HG03135 (cell line): Measurements from ENCODE around the gene LCLAT1.
"Not testable (repeated sequence)": the region's sequence is repeated elsewhere in the genome, so short reads cannot be mapped to it uniquely, and the experiment has no call there.

Source experiments
- ATAC-seq: cut with Tn5 transposase; IDR thresholded peaks from one replicate; pipeline ENCODE4 v1.9.1; 2021; ENCODE audit warnings: mild to moderate bottlenecking, moderate library complexity; ENCODE audit not compliant: unreplicated experiment

The LCLAT1 gene

GRCh38 chr2:30582521-30582920 lies 135.5 kb downstream of the LCLAT1 start:
- no peak for ATAC-seq

- ATAC-seq, result no peak
These were observed 136.2 kb downstream of the LCLAT1 start for GRCh38 chr2:30583204-30583749.

GRCh38 chr2:30584116-30584515 lies 137.1 kb downstream of the LCLAT1 start:
- peak; percentile 89 for ATAC-seq

GRCh38 chr2:30588994-30589393 lies 141.9 kb downstream of the LCLAT1 start:
- no peak for ATAC-seq

GRCh38 chr2:30590407-30590806 lies 143.4 kb downstream of the LCLAT1 start:
- no peak for ATAC-seq

- ATAC-seq, result no peak
These were observed 144.1 kb downstream of the LCLAT1 start for GRCh38 chr2:30591186-30591585.

GRCh38 chr2:30601375-30601774 lies 154.3 kb downstream of the LCLAT1 start:
- no peak for ATAC-seq

- no peak for ATAC-seq
These were observed 158.2 kb downstream of the LCLAT1 start for GRCh38 chr2:30605197-30605596.

GRCh38 chr2:30608643-30609042 lies 161.6 kb downstream of the LCLAT1 start:
- no peak for ATAC-seq

GRCh38 chr2:30611583-30611982 lies 164.5 kb downstream of the LCLAT1 start:
- ATAC-seq, result no peak

- no peak for ATAC-seq
These were observed 165.3 kb downstream of the LCLAT1 start for GRCh38 chr2:30612371-30612770.

GRCh38 chr2:30613001-30613400 lies 166.0 kb downstream of the LCLAT1 start:
- ATAC-seq, result no peak

GRCh38 chr2:30614227-30614626 lies 167.2 kb downstream of the LCLAT1 start:
- not testable (repeated sequence) for ATAC-seq

- ATAC-seq, result no peak
These were observed 168.9 kb downstream of the LCLAT1 start for GRCh38 chr2:30615926-30616325.

- ATAC-seq, result no peak
These were observed 173.1 kb downstream of the LCLAT1 start for GRCh38 chr2:30620102-30620501.

GRCh38 chr2:30621836-30622235 lies 174.8 kb downstream of the LCLAT1 start:
- ATAC-seq, result no peak

- no peak for ATAC-seq
These were observed 175.4 kb downstream of the LCLAT1 start for GRCh38 chr2:30622452-30622851.

GRCh38 chr2:30625276-30625675 lies 178.2 kb downstream of the LCLAT1 start:
- no peak for ATAC-seq

GRCh38 chr2:30625701-30626100 lies 178.7 kb downstream of the LCLAT1 start:
- ATAC-seq, result no peak

- ATAC-seq, result no peak
These were observed 179.4 kb downstream of the LCLAT1 start for GRCh38 chr2:30626397-30626796.

GRCh38 chr2:30627151-30627550 lies 180.1 kb downstream of the LCLAT1 start:
- ATAC-seq, result no peak

- no peak for ATAC-seq
These were observed 181.3 kb downstream of the LCLAT1 start for GRCh38 chr2:30628341-30628740.

GRCh38 chr2:30629866-30630265 lies 182.8 kb downstream of the LCLAT1 start:
- ATAC-seq, result no peak
